IMR-90 (cell line): ENCODE results near the gene HUWE1. TPM values are rescaled to one million over a fixed set of nuclear protein-coding genes. Genes with fewer than 3 reads are reported as not detected.

Experiments used
- ATAC-seq: fragments of 200-7000 bp; cut with Tn5 transposase; 2 replicates; pipeline ENCODE4 v1.9.1; 2020; ENCODE audit warnings: low read depth, mild to moderate bottlenecking, moderate library complexity
- BruUV-seq: library from RNA; stranded (reverse); fragments of 400-500 nt; replicated peaks from 2 replicates; lab custom pipeline; 2021; lab: Mats Ljungman, UMichigan
- CTCF ChIA-PET: fragments of 300-600 bp; formaldehyde crosslinking; extraction: SDS; loops from one replicate; lab custom pipeline; 2021; ENCODE audit warnings: antibody characterized with exemption; lab: Yijun Ruan, JAX
- POLR2A ChIA-PET: fragments of 300-600 bp; sonication (Branson Sonifier 250); formaldehyde crosslinking; loops from one replicate; lab custom pipeline; 2022; ENCODE audit warnings: antibody characterized with exemption; ENCODE audit not compliant: unreplicated experiment; lab: Charles Lee
- DNase-seq: peaks from one replicate; pipeline ENCODE4 v3.0.0; 2013
- H2AFZ ChIP-seq: replicated peaks from 2 replicates; pipeline ENCODE3; 2013; ENCODE audit warnings: low read length, mild to moderate bottlenecking; ENCODE audit not compliant: poor library complexity
- H2AK5ac ChIP-seq: 2 replicates; pipeline ENCODE4 v1.6.1; 2013; ENCODE audit warnings: low read depth, low read length, inconsistent platforms
- H2AK9ac ChIP-seq: replicated peaks from 2 replicates; pipeline ENCODE3; 2013; ENCODE audit warnings: mild to moderate bottlenecking, low read depth, low read length, moderate library complexity; ENCODE audit not compliant: poor library complexity
- H2BK120ac ChIP-seq: 2 replicates; pipeline ENCODE4 v1.6.1; 2013; ENCODE audit warnings: low read depth, low read length, inconsistent platforms
- H2BK15ac ChIP-seq: 3 replicates; pipeline ENCODE4 v1.6.1; 2013; ENCODE audit warnings: low read depth, low read length, inconsistent platforms
- H2BK20ac ChIP-seq: 2 replicates; pipeline ENCODE4 v1.6.1; 2013; ENCODE audit warnings: low read depth, mild to moderate bottlenecking, inconsistent platforms, low read length, moderate library complexity
- H2BK5ac ChIP-seq: 2 replicates; pipeline ENCODE4 v1.6.1; 2013; ENCODE audit warnings: mild to moderate bottlenecking, low read depth, low read length, inconsistent platforms; ENCODE audit not compliant: poor library complexity, severe bottlenecking
- H3K14ac ChIP-seq: replicated peaks from 2 replicates; pipeline ENCODE4 v1.6.1; 2013; ENCODE audit warnings: low read depth, low read length, inconsistent platforms
- H3K18ac ChIP-seq: 2 replicates; pipeline ENCODE4 v1.6.1; 2013; ENCODE audit warnings: low read depth, low read length, control low read depth
- H3K23ac ChIP-seq: 2 replicates; pipeline ENCODE4 v1.6.1; 2013; ENCODE audit warnings: low read depth, low read length, inconsistent platforms
- H3K27ac ChIP-seq: 2 replicates; pipeline ENCODE4 v1.5.1; 2013; ENCODE audit warnings: mild to moderate bottlenecking, control low read depth, low read length; ENCODE audit not compliant: insufficient read depth
- H3K27me3 ChIP-seq: 2 replicates; pipeline ENCODE4 v1.6.1; 2013; ENCODE audit warnings: low read length; ENCODE audit not compliant: control insufficient read depth, insufficient read depth
- H3K36me3 ChIP-seq: 2 replicates; pipeline ENCODE4 v1.6.1; 2013; ENCODE audit warnings: low read length, mixed read lengths; ENCODE audit not compliant: control insufficient read depth, insufficient read depth
- H3K4ac ChIP-seq: 2 replicates; pipeline ENCODE4 v1.6.1; 2013; ENCODE audit warnings: low read depth, low read length, inconsistent platforms
- H3K4me1 ChIP-seq: 2 replicates; pipeline ENCODE4 v1.6.1; 2013; ENCODE audit warnings: low read length, mixed read lengths; ENCODE audit not compliant: control insufficient read depth, insufficient read depth
- H3K4me2 ChIP-seq: 2 replicates; pipeline ENCODE4 v1.6.1; 2013; ENCODE audit warnings: low read depth, mild to moderate bottlenecking, control low read depth, low read length, moderate library complexity
- H3K4me3 ChIP-seq: 2 replicates; pipeline ENCODE4 v1.5.1; 2013; ENCODE audit warnings: low read depth, mild to moderate bottlenecking, control low read depth, low read length, moderate library complexity; ENCODE audit not compliant: insufficient read depth
- H3K56ac ChIP-seq: 2 replicates; pipeline ENCODE4 v1.6.1; 2013; ENCODE audit warnings: low read length, inconsistent platforms; ENCODE audit not compliant: insufficient read depth; ENCODE audit errors: extremely low read depth
- H3K79me1 ChIP-seq, 2 experiments: 2 replicates each; pipeline ENCODE4 v1.6.1; 2013; ENCODE audit warnings: low read length in 2 of 2, inconsistent platforms in 1 of 2, low read depth in 1 of 2
- H3K9ac ChIP-seq: 2 replicates; pipeline ENCODE4 v1.6.1; 2013; ENCODE audit warnings: low read depth, low read length, control low read depth
- H3K9me1 ChIP-seq: 2 replicates; pipeline ENCODE4 v1.6.1; 2013; ENCODE audit warnings: low read length, inconsistent platforms; ENCODE audit not compliant: insufficient read depth
- H3K9me3 ChIP-seq: 2 replicates; pipeline ENCODE4 v1.6.1; 2013; ENCODE audit warnings: low read length; ENCODE audit not compliant: control insufficient read depth, insufficient read depth
- H4K20me1 ChIP-seq: 2 replicates; pipeline ENCODE4 v1.6.1; 2013; ENCODE audit warnings: low read length, inconsistent platforms; ENCODE audit not compliant: insufficient read depth
- H4K5ac ChIP-seq: 2 replicates; pipeline ENCODE4 v1.6.1; 2013; ENCODE audit warnings: mild to moderate bottlenecking, low read depth, low read length, control low read depth
- H4K8ac ChIP-seq, 2 experiments: 2 replicates each; pipeline ENCODE4 v1.6.1; 2013; ENCODE audit warnings: low read depth in 2 of 2, low read length in 2 of 2, control low read depth in 1 of 2, inconsistent platforms in 1 of 2
- H4K91ac ChIP-seq: 2 replicates; pipeline ENCODE4 v1.6.1; 2013; ENCODE audit warnings: low read depth, low read length, inconsistent platforms; ENCODE audit not compliant: insufficient read depth
- WGBS, 2 experiments: methylation state at CpG; one replicate each; pipeline versions ENCODE4 v1.1.5 to v1.1.7; 2013; ENCODE audit warnings: missing lambda C conversion rate in 2 of 2; ENCODE audit not compliant: insufficient read length in 1 of 2; ENCODE audit errors: extremely low coverage in 2 of 2; 5-methylcytosine and 5-hydroxymethylcytosine counted together
- dilution Hi-C: fragments of 300-500 bp; cut with HindIII; formaldehyde crosslinking; loops from one replicate; pipeline ENCODE4 v1.14.3; 2018; ENCODE audit warnings: low sequenced_read_pairs; ENCODE audit not compliant: unreplicated experiment
- in situ Hi-C: fragments of 300-500 bp; cut with MboI; formaldehyde crosslinking; loops from 3 replicates; pipeline ENCODE4 v1.14.3; 2019; ENCODE audit warnings: low sequenced_read_pairs, inconsistent platforms, mixed read lengths
- intact Hi-C: fragments of 100-400 bp; cut with micrococcal nuclease; formaldehyde crosslinking; loops from 2 replicates; pipeline ENCODE4 v1.10.0; 2022
- polyA plus RNA-seq, 3 experiments: library from polyadenylated mRNA; depleted of rRNA; stranded (reverse); fragments of >200 nt; gene quantifications; 2 replicates each; pipeline ENCODE4 v1.2.3, GENCODE V29; 2012; ENCODE audit warnings: low replicate concordance in 1 of 3
- total RNA-seq: library from RNA; depleted of rRNA; stranded (reverse); fragments of >200 nt; gene quantifications from 2 replicates; pipeline ENCODE4 v1.2.3, GENCODE V29; 2012
- TF ChIP-seq, protein P1 (sequence below): conservative IDR thresholded peaks from 2 replicates; pipeline ENCODE4 v1.5.1; 2012; ENCODE audit warnings: mild to moderate bottlenecking, low read depth, low read length, improper control_type of control experiment

Gene HUWE1
- total and polyA plus RNA-seq, 2 of the 4 experiments (the other 2 are of a cell fraction), result 47.6 to 57.7 TPM

DNA sequence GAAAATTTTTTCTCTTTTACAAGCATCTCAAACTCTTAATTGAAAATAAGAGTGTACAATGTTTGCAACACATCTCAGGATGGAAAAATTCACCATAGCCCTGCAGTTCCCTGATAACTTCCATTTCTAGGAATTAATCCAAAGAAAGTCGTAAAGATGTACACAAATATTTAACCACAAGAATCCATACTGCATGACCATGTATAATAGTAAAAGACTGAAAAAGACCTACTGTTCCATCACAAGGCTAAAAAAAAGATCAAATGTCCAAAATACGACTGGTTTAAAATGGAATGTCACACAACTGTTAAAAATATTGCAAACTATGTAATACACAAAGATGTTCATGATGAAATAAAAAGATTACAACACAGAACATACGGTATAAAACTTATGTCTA, 32.1 kb downstream of the HUWE1 start:
- intact Hi-C loops, result loop anchor here (5.0 kb wide), 1 partner anchor 37 kb away; no protein-coding TSS in a partner anchor
- dilution Hi-C loops, result no loop called here
- BruUV-seq, result no TSS peak
- Histone ChIP-seq H3K18ac (no peak overlapping the region), H3K56ac (no peak overlapping the region), H3K4me3 (no peak overlapping the region), H3K4me2 (no peak overlapping the region), H3K14ac (no peak overlapping the region), H4K8ac (no peak overlapping the region), H3K4ac (no peak overlapping the region), H2BK120ac (no peak overlapping the region), H3K9me3 (no peaks in the 10 kb centered on the region), H3K79me1 (peaks cover 10 to 13% of the 10 kb centered on the region in 2 experiments; a peak in 3 of 4 replicates), H3K9me1 (no peaks in the 10 kb centered on the region), H4K5ac (no peak overlapping the region), H4K20me1 (peaks cover 46% of the 10 kb centered on the region), H2BK5ac (no peak overlapping the region), H3K27me3 (0 out of 2 replicates have a peak, but pooled peaks cover 2% of the 10 kb centered on the region), H2AK9ac (no peak overlapping the region), H3K23ac (no peak overlapping the region), H3K4me1 (no peaks in the 10 kb centered on the region), H2AFZ (no peak overlapping the region), H2AK5ac (no peak overlapping the region), H2BK20ac (no peak overlapping the region), H3K9ac (no peak overlapping the region), H3K36me3 (peaks cover 6% of the 10 kb centered on the region), H2BK15ac (no peak overlapping the region), H4K91ac (no peak overlapping the region), H3K27ac (no peak overlapping the region; the same call in 1 of the 2 replicates)
- DNase-seq (peak; percentile 37), ATAC-seq (peak; percentile 64)
- in situ Hi-C loops, result no loop called here
- POLR2A ChIA-PET, result no interaction called here
- WGBS, 2 experiments, result no CpG with 5 or more reads among the region's 3 CpGs
- CTCF ChIA-PET, result no interaction called here
- TF ChIP-seq, protein P1, sequence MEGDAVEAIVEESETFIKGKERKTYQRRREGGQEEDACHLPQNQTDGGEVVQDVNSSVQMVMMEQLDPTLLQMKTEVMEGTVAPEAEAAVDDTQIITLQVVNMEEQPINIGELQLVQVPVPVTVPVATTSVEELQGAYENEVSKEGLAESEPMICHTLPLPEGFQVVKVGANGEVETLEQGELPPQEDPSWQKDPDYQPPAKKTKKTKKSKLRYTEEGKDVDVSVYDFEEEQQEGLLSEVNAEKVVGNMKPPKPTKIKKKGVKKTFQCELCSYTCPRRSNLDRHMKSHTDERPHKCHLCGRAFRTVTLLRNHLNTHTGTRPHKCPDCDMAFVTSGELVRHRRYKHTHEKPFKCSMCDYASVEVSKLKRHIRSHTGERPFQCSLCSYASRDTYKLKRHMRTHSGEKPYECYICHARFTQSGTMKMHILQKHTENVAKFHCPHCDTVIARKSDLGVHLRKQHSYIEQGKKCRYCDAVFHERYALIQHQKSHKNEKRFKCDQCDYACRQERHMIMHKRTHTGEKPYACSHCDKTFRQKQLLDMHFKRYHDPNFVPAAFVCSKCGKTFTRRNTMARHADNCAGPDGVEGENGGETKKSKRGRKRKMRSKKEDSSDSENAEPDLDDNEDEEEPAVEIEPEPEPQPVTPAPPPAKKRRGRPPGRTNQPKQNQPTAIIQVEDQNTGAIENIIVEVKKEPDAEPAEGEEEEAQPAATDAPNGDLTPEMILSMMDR, result no peak
